GM12878 (cell line): ENCODE data around the gene IFT172. TPM values are rescaled to one million over a fixed set of nuclear protein-coding genes. Genes with fewer than 3 reads are reported as not detected.

Experiments used
- EED ChIP-seq: sonication (generic); IDR thresholded peaks from 2 replicates; pipeline ENCODE4 v1.6.1; 2016; ENCODE audit warnings: antibody characterized with exemption, low read depth
- EZH2 ChIP-seq: IDR thresholded peaks from 2 replicates; pipeline ENCODE4 v1.6.1; 2012; ENCODE audit warnings: low read depth, mild to moderate bottlenecking, control low read depth, inconsistent platforms, low read length, borderline replicate concordance; ENCODE audit not compliant: control insufficient read depth
- IKZF1 ChIP-seq: fragments of 450-650 bp; conservative IDR thresholded peaks from 2 replicates; pipeline ENCODE4 v1.6.1; 2017; ENCODE audit warnings: antibody characterized with exemption, mild to moderate bottlenecking
- IKZF2 ChIP-seq, 2 experiments: fragments of 450-650 bp; IDR thresholded peaks; 2 replicates each; pipeline ENCODE4 v1.6.1; 2017; ENCODE audit warnings: mild to moderate bottlenecking in 2 of 2, moderate library complexity in 2 of 2
- MEF2B ChIP-seq: fragments of 450-650 bp; IDR thresholded peaks from 2 replicates; pipeline ENCODE4 v1.6.1; 2018; ENCODE audit warnings: mild to moderate bottlenecking, moderate library complexity; ENCODE audit not compliant: partially characterized antibody, poor library complexity, severe bottlenecking
- PAX5 ChIP-seq: IDR thresholded peaks from 2 replicates; pipeline ENCODE4 v1.6.1; 2011; ENCODE audit warnings: low read depth, low read length, borderline replicate concordance
- POU2F2 ChIP-seq: IDR thresholded peaks from 3 replicates; pipeline ENCODE4 v1.6.1; 2011; ENCODE audit warnings: low read depth, mild to moderate bottlenecking, low read length, borderline replicate concordance
- RAD51 ChIP-seq: fragments of 450-650 bp; IDR thresholded peaks from 2 replicates; pipeline ENCODE4 v1.6.1; 2016; ENCODE audit warnings: moderate library complexity, mild to moderate bottlenecking, inconsistent platforms
- RELB ChIP-seq: fragments of 450-650 bp; IDR thresholded peaks from 2 replicates; pipeline ENCODE4 v1.6.1; 2017; ENCODE audit warnings: low read depth, mild to moderate bottlenecking, moderate library complexity
- SIX5 ChIP-seq: IDR thresholded peaks from 2 replicates; pipeline ENCODE4 v1.6.1; 2011; ENCODE audit warnings: mild to moderate bottlenecking, low read depth, low read length, moderate library complexity; ENCODE audit not compliant: severe bottlenecking
- STAT1 ChIP-seq: fragments of 450-650 bp; conservative IDR thresholded peaks from 2 replicates; pipeline ENCODE4 v1.6.1; 2014; ENCODE audit warnings: antibody characterized with exemption, mild to moderate bottlenecking
- WRNIP1 ChIP-seq: IDR thresholded peaks from 2 replicates; pipeline ENCODE4 v1.6.1; 2011; ENCODE audit warnings: low read depth, low read length, improper control_type of control experiment, borderline replicate concordance
- ZNF217 ChIP-seq: fragments of 450-650 bp; IDR thresholded peaks from 2 replicates; pipeline ENCODE4 v1.6.1; 2017; ENCODE audit warnings: antibody characterized with exemption, mild to moderate bottlenecking
- polyA plus RNA-seq, 11 experiments: library from polyadenylated mRNA; depleted of rRNA in 4 of 11; unstranded in 6 of 11; stranded (reverse) in 5 of 11; fragments of >200 nt; fragmentation: Nextera tagmentation in 4 of 11; fragmentation: Illumina TruSeq in 1 of 11; extraction: Ambion mirVana in 4 of 11; extraction: Trizol in 1 of 11; gene quantifications; 1 replicate in 1 of 11; 2 replicates in 10 of 11; pipeline versions ENCODE4 v1.2.1 to v1.2.3, GENCODE V29; 2011 to 2016; ENCODE audit warnings: inconsistent platforms in 2 of 11, missing spikeins in 2 of 11, low read depth in 1 of 11
- total RNA-seq, 4 experiments: library from RNA; depleted of rRNA in 3 of 4; stranded (reverse); fragments of >200 nt in 3 of 4; fragmentation: Illumina TruSeq in 1 of 4; extraction: Trizol in 1 of 4; gene quantifications; 2 replicates each; pipeline versions ENCODE4 v1.2.1 to v1.2.3, GENCODE V29; 2013 to 2021
- TF ChIP-seq, protein P1 (sequence below): fragments of 450-650 bp; IDR thresholded peaks from 2 replicates; pipeline ENCODE4 v1.6.1; 2017; ENCODE audit warnings: mild to moderate bottlenecking, moderate library complexity
- TF ChIP-seq, protein P2 (sequence below): IDR thresholded peaks from 2 replicates; pipeline ENCODE4 v1.6.1; 2012; ENCODE audit warnings: mild to moderate bottlenecking, low read depth, low read length
- TF ChIP-seq, protein P3 (sequence below): fragments of 450-650 bp; IDR thresholded peaks from 2 replicates; pipeline ENCODE4 v1.6.1; 2017; ENCODE audit warnings: mild to moderate bottlenecking, moderate library complexity

Gene IFT172
- total and polyA plus RNA-seq, 10 of the 15 experiments (the other 5 are each of a cell fraction or from before 2014, with no cell fraction given) = 2.4 to 8.6 (median 6.2) TPM

DNA sequence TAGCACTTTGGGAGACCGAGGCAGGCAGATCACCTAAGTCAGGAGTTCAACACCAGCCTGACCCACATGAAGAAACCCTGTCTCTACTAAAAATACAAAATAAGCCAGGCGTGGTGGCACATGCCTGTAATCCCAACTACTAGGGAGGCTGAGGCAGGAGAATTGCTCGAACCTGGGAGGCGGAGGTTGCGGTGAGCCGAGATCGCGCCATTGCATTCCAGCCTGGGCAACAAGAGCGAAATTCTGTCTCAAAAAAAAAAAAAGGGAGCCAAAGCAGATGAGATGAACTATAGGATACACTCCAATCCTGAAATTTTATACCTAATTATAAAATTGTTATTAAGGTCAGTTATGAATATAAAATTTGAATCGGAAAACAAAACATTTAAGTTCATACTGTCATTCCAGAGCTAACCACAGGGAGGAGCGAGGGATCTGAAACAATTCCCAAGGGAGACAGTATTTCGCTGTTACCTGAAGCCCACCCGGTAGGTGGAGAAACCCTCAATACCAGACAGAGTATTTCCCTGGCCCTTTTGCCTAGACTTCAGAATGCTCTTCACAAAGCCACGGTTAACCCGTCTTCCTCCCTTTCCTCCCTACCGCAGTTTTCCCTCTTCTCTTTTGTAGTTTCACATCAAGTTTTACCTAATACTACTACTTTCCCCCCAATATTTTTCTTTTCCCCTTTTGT lies 81.6 kb downstream of the IFT172 start (continued):
- TF ChIP-seq EZH2 (no peak), MEF2B (peak; percentile 93), ZNF217 (no peak), WRNIP1 (no peak), PAX5 (no peak), RAD51 (no peak), STAT1 (no peak), IKZF2 (IDR thresholded peaks at IDR 0.05) (peak; percentile 52 to 53; a peak in 3 of 4 replicates), POU2F2 (no peak), RELB (no peak), IKZF1 (peak; percentile 46), SIX5 (no peak), EED (no peak)
- TF ChIP-seq, protein P1, sequence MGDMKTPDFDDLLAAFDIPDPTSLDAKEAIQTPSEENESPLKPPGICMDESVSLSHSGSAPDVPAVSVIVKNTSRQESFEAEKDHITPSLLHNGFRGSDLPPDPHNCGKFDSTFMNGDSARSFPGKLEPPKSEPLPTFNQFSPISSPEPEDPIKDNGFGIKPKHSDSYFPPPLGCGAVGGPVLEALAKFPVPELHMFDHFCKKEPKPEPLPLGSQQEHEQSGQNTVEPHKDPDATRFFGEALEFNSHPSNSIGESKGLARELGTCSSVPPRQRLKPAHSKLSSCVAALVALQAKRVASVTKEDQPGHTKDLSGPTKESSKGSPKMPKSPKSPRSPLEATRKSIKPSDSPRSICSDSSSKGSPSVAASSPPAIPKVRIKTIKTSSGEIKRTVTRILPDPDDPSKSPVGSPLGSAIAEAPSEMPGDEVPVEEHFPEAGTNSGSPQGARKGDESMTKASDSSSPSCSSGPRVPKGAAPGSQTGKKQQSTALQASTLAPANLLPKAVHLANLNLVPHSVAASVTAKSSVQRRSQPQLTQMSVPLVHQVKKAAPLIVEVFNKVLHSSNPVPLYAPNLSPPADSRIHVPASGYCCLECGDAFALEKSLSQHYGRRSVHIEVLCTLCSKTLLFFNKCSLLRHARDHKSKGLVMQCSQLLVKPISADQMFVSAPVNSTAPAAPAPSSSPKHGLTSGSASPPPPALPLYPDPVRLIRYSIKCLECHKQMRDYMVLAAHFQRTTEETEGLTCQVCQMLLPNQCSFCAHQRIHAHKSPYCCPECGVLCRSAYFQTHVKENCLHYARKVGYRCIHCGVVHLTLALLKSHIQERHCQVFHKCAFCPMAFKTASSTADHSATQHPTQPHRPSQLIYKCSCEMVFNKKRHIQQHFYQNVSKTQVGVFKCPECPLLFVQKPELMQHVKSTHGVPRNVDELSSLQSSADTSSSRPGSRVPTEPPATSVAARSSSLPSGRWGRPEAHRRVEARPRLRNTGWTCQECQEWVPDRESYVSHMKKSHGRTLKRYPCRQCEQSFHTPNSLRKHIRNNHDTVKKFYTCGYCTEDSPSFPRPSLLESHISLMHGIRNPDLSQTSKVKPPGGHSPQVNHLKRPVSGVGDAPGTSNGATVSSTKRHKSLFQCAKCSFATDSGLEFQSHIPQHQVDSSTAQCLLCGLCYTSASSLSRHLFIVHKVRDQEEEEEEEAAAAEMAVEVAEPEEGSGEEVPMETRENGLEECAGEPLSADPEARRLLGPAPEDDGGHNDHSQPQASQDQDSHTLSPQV = no peak
- TF ChIP-seq, protein P2, sequence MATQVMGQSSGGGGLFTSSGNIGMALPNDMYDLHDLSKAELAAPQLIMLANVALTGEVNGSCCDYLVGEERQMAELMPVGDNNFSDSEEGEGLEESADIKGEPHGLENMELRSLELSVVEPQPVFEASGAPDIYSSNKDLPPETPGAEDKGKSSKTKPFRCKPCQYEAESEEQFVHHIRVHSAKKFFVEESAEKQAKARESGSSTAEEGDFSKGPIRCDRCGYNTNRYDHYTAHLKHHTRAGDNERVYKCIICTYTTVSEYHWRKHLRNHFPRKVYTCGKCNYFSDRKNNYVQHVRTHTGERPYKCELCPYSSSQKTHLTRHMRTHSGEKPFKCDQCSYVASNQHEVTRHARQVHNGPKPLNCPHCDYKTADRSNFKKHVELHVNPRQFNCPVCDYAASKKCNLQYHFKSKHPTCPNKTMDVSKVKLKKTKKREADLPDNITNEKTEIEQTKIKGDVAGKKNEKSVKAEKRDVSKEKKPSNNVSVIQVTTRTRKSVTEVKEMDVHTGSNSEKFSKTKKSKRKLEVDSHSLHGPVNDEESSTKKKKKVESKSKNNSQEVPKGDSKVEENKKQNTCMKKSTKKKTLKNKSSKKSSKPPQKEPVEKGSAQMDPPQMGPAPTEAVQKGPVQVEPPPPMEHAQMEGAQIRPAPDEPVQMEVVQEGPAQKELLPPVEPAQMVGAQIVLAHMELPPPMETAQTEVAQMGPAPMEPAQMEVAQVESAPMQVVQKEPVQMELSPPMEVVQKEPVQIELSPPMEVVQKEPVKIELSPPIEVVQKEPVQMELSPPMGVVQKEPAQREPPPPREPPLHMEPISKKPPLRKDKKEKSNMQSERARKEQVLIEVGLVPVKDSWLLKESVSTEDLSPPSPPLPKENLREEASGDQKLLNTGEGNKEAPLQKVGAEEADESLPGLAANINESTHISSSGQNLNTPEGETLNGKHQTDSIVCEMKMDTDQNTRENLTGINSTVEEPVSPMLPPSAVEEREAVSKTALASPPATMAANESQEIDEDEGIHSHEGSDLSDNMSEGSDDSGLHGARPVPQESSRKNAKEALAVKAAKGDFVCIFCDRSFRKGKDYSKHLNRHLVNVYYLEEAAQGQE = no peak
- TF ChIP-seq, protein P3, sequence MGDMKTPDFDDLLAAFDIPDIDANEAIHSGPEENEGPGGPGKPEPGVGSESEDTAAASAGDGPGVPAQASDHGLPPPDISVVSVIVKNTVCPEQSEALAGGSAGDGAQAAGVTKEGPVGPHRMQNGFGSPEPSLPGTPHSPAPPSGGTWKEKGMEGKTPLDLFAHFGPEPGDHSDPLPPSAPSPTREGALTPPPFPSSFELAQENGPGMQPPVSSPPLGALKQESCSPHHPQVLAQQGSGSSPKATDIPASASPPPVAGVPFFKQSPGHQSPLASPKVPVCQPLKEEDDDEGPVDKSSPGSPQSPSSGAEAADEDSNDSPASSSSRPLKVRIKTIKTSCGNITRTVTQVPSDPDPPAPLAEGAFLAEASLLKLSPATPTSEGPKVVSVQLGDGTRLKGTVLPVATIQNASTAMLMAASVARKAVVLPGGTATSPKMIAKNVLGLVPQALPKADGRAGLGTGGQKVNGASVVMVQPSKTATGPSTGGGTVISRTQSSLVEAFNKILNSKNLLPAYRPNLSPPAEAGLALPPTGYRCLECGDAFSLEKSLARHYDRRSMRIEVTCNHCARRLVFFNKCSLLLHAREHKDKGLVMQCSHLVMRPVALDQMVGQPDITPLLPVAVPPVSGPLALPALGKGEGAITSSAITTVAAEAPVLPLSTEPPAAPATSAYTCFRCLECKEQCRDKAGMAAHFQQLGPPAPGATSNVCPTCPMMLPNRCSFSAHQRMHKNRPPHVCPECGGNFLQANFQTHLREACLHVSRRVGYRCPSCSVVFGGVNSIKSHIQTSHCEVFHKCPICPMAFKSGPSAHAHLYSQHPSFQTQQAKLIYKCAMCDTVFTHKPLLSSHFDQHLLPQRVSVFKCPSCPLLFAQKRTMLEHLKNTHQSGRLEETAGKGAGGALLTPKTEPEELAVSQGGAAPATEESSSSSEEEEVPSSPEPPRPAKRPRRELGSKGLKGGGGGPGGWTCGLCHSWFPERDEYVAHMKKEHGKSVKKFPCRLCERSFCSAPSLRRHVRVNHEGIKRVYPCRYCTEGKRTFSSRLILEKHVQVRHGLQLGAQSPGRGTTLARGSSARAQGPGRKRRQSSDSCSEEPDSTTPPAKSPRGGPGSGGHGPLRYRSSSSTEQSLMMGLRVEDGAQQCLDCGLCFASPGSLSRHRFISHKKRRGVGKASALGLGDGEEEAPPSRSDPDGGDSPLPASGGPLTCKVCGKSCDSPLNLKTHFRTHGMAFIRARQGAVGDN = no peak
